A549 (cell line): ENCODE data around the gene CCDC190.

ENCODE experiments used
- CHD4 ChIP-seq: fragments of 200-600 bp; sonication (generic); IDR thresholded peaks from 2 replicates; pipeline ENCODE4 v1.6.1; 2016; ENCODE audit warnings: antibody characterized with exemption, mild to moderate bottlenecking, borderline replicate concordance
- EP300 ChIP-seq, 2 experiments: fragments of >200 bp; sonication (Bioruptor Twin); formaldehyde crosslinking; IDR thresholded peaks; 2 replicates in 1 of 2; 3 replicates in 1 of 2; pipeline ENCODE4 v1.6.1; 2016 to 2017
- JUN ChIP-seq, 2 experiments: fragments of >200 bp; sonication (Bioruptor Twin); formaldehyde crosslinking; IDR thresholded peaks; 2 replicates in 1 of 2; 3 replicates in 1 of 2; pipeline ENCODE4 v1.6.1; 2016 to 2017
- JUNB ChIP-seq: fragments of >200 bp; sonication (Bioruptor Twin); formaldehyde crosslinking; IDR thresholded peaks from 2 replicates; pipeline ENCODE4 v1.6.1; 2016
- POLR2A ChIP-seq: IDR thresholded peaks from 2 replicates; pipeline ENCODE4 v1.6.1; 2012; ENCODE audit warnings: mild to moderate bottlenecking, low read length
- SREBF2 ChIP-seq: fragments of 450-650 bp; IDR thresholded peaks from 2 replicates; pipeline ENCODE4 v1.6.1; 2014; ENCODE audit warnings: mild to moderate bottlenecking, moderate library complexity
- ZNF302 ChIP-seq: fragments of 250-450 bp; sonication (Bioruptor Pico); IDR thresholded peaks from 2 replicates; pipeline ENCODE4 v1.9.0; 2021; ENCODE audit warnings: inconsistent platforms, mild to moderate bottlenecking, moderate library complexity
- TF ChIP-seq, protein P1 (sequence below): IDR thresholded peaks from 2 replicates; pipeline ENCODE4 v1.6.1; 2012; ENCODE audit warnings: low read depth, borderline replicate concordance

DNA sequence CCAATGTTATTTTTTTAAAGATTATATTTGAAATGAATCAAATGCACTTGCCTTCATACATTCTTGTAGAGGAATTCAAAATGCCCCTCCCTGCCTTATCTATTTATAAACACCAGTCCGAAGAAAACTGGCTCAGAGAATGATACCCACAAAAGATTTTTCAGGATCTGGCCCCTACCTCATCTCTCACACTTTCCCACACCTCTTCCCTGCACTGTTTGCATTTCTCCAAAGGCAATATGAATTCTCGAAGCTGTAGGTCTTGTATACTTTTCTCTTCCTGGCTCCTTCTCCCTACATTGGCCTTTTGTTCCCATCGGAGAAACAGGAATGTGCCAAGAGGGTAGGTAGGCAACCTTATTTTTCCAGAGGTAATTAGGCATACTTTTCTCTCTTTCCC, 12.0 kb upstream of the CCDC190 start:
- TF ChIP-seq CHD4 (no peak), SREBF2 (no peak), ZNF302 (CRISPR knock-in tag) (no peak), JUNB (no peak), EP300 (IDR thresholded peaks at IDR 0.05) (no peak), JUN (IDR thresholded peaks at IDR 0.05) (no peak), POLR2A (no peak)
- TF ChIP-seq, protein P1, sequence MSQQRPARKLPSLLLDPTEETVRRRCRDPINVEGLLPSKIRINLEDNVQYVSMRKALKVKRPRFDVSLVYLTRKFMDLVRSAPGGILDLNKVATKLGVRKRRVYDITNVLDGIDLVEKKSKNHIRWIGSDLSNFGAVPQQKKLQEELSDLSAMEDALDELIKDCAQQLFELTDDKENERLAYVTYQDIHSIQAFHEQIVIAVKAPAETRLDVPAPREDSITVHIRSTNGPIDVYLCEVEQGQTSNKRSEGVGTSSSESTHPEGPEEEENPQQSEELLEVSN, result no peak
